ENCODE measurements around the gene MS4A18.
"Not testable (repeated sequence)": the region's sequence is repeated elsewhere in the genome, so short reads cannot be mapped to it uniquely, and the experiment has no call there.

Gene MS4A18

GRCh38 chr11:60724420-60724819, at the start of gene MS4A18:
MS4A18 (plus strand) TSS chr11:60724720.
- TF ChIP-seq MYC (IDR thresholded peaks at IDR 0.05; ENCODE audit: low read depth, low read length) = no peak
- no peak within 1 kb of the TSS for H3K4me3 ChIP-seq (ENCODE audit: low read depth, low read length)
- DNase-seq (ENCODE audit: low read depth) = no peak

DNA sequence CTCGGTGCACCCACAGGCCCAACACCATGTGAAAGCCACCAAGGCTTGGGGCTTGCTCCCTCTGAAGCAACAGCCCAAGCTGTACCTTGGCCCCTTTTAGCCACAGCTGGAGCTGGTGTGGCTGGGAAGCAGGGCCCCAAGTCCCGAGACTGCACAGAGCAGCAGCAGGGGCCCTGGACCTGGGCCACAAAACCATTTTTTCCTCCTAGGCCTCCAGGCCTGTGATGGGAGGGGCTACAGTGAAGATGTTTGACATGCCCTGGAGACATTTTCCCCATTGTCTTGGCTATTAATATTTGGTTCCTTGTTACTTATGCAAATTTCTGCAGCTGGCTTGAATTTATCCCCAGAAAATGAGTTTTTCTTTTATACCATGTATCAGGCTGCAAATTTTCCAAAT, 46.3 kb upstream of the MS4A18 start:
- not testable (repeated sequence) for DNase-seq (ENCODE audit: low read depth); H3K4me3 ChIP-seq (ENCODE audit: low read depth, low read length)

DNA sequence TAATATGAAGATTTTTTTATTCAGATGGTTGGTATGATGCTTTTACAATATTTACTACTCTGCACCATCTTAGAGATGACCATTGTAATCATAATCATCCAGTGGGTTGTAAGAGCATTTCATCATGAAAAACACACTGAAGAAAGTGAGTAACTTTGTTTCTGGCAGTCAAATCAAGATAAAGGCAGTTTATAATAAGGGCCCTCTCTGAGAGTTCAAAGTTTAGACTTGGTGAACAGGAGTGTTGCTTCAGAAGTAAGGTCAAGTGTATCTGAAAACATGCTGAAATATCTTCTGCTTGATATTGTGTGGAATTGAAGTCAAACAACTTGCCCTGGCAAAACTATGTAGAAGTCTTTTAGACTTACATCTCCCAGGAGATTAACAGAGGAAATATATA, 44.6 kb upstream of the MS4A18 start:
- H3K4me3 ChIP-seq (ENCODE audit: low read depth, low read length) = no peak overlapping the region
- no peak for DNase-seq (ENCODE audit: low read depth)
- TF ChIP-seq, protein P1, sequence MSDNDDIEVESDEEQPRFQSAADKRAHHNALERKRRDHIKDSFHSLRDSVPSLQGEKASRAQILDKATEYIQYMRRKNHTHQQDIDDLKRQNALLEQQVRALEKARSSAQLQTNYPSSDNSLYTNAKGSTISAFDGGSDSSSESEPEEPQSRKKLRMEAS (IDR thresholded peaks at IDR 0.05; ENCODE audit: low read depth, low read length) = no peak
- TF ChIP-seq, protein P2, sequence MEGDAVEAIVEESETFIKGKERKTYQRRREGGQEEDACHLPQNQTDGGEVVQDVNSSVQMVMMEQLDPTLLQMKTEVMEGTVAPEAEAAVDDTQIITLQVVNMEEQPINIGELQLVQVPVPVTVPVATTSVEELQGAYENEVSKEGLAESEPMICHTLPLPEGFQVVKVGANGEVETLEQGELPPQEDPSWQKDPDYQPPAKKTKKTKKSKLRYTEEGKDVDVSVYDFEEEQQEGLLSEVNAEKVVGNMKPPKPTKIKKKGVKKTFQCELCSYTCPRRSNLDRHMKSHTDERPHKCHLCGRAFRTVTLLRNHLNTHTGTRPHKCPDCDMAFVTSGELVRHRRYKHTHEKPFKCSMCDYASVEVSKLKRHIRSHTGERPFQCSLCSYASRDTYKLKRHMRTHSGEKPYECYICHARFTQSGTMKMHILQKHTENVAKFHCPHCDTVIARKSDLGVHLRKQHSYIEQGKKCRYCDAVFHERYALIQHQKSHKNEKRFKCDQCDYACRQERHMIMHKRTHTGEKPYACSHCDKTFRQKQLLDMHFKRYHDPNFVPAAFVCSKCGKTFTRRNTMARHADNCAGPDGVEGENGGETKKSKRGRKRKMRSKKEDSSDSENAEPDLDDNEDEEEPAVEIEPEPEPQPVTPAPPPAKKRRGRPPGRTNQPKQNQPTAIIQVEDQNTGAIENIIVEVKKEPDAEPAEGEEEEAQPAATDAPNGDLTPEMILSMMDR (IDR thresholded peaks at IDR 0.05; ENCODE audit: low read depth, low read length) = no peak
- TF ChIP-seq MYC (IDR thresholded peaks at IDR 0.05; ENCODE audit: low read depth, low read length) = no peak
- TF ChIP-seq POLR2A (IDR thresholded peaks at IDR 0.05; ENCODE audit: extremely low read depth, insufficient read length) = no peak

DNA sequence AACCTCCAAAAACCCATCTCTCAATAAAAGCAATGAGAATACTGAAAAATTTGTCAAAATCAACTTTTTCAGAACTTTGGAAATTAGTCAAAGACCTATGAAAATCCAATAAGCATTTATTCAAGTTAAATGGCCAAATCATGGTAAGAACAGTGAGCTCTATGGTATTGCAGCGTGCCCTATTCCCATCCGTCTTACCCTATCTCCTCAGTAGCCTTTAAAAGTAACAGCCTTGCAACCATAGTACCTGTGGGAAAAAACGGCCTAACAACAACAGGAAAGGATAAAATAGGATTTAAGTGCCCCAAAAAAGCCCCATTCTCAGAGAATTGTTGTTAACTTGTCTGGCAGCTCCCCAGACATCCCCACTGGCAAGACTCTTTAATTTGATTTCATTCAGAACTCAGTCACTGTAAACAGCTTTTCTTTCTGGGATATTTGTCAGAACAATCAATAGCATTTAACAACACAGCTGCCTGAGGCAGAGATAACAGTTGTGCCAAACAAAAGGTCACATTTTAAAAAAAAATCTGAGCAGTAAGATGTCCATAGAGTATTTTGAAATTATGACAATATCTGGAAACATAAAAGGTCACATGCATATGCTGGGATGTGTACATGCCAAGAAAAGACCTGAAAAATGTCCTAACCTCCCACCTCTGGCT, 43.9 kb upstream of the MS4A18 start:
- DNase-seq (ENCODE audit: low read depth) = no peak
- TF ChIP-seq POLR2A (IDR thresholded peaks at IDR 0.05; ENCODE audit: extremely low read depth, insufficient read length) (no peak), MYC (IDR thresholded peaks at IDR 0.05; ENCODE audit: low read depth, low read length) (no peak)
- TF ChIP-seq, protein P1 (IDR thresholded peaks at IDR 0.05; ENCODE audit: low read depth, low read length) = no peak
- TF ChIP-seq, protein P2 (IDR thresholded peaks at IDR 0.05; ENCODE audit: low read depth, low read length) = no peak
- no peak overlapping the region for H3K4me3 ChIP-seq (ENCODE audit: low read depth, low read length)

GRCh38 chr11:60684541-60684848, 40.0 kb upstream of the MS4A18 start:
- H3K4me3 ChIP-seq (ENCODE audit: low read depth, low read length); DNase-seq (ENCODE audit: low read depth): not testable (repeated sequence)

- no peak overlapping the region for H3K4me3 ChIP-seq (ENCODE audit: low read depth, low read length)
- TF ChIP-seq, protein P1 (IDR thresholded peaks at IDR 0.05; ENCODE audit: low read depth, low read length) = no peak
- TF ChIP-seq, protein P2 (IDR thresholded peaks at IDR 0.05; ENCODE audit: low read depth, low read length) = no peak
- TF ChIP-seq POLR2A (IDR thresholded peaks at IDR 0.05; ENCODE audit: extremely low read depth, insufficient read length) (no peak), MYC (IDR thresholded peaks at IDR 0.05; ENCODE audit: low read depth, low read length) (no peak)
- no peak for DNase-seq (ENCODE audit: low read depth)
Measured at GRCh38 chr11:60691661-60692060, 32.9 kb upstream of the MS4A18 start.

- H3K4me3 ChIP-seq (ENCODE audit: low read depth, low read length) = no peak within 1 kb of the TSS
- TF ChIP-seq, protein P1 (IDR thresholded peaks at IDR 0.05; ENCODE audit: low read depth, low read length) = no peak
- TF ChIP-seq MYC (IDR thresholded peaks at IDR 0.05; ENCODE audit: low read depth, low read length) = no peak
- no peak for TF ChIP-seq POLR2A (IDR thresholded peaks at IDR 0.05; ENCODE audit: extremely low read depth, insufficient read length)
- TF ChIP-seq, protein P2 (IDR thresholded peaks at IDR 0.05; ENCODE audit: low read depth, low read length) = no peak
- no peak for DNase-seq (ENCODE audit: low read depth)
Measured at GRCh38 chr11:60699284-60699691, 25.2 kb upstream of the MS4A18 start, which contains the start of gene MS4A8. MS4A8 (plus strand) TSS chr11:60699612; CDS start chr11:60700861, 1,249 bp downstream.
